OCI-LY1 (cell line): ENCODE measurements around the gene INPP4A.

ENCODE experiments used
- H2AFZ ChIP-seq: fragments of 200-600 bp; sonication (generic), shearing (Covaris generic); 2 replicates; pipeline ENCODE4 v1.6.0; 2014; ENCODE audit warnings: antibody characterized with exemption, mild to moderate bottlenecking, low read length
- H3F3A ChIP-seq: fragments of 200-600 bp; sonication (generic), shearing (Covaris generic); 2 replicates; pipeline ENCODE4 v1.6.0; 2014; ENCODE audit warnings: mild to moderate bottlenecking, antibody characterized with exemption, low read length, moderate library complexity; ENCODE audit not compliant: insufficient read depth
- H3K27ac ChIP-seq: fragments of 200-600 bp; sonication (generic); 2 replicates; pipeline ENCODE4 v1.5.1; 2014; ENCODE audit warnings: low read length, mixed run types, mild to moderate bottlenecking, low read depth; ENCODE audit not compliant: poor library complexity, severe bottlenecking
- H3K27me3 ChIP-seq: fragments of 200-600 bp; sonication (generic); 2 replicates; pipeline ENCODE4 v1.6.0; 2014; ENCODE audit warnings: antibody characterized with exemption, mild to moderate bottlenecking, low read length, moderate library complexity; ENCODE audit not compliant: insufficient read depth
- H3K36me3 ChIP-seq: fragments of 200-600 bp; sonication (generic); 2 replicates; pipeline ENCODE4 v1.6.1; 2014; ENCODE audit warnings: mild to moderate bottlenecking, antibody characterized with exemption, low read length, moderate library complexity, mixed read lengths; ENCODE audit not compliant: insufficient read depth
- H3K4me1 ChIP-seq: fragments of 200-600 bp; sonication (generic); 2 replicates; pipeline ENCODE4 v1.5.1; 2014; ENCODE audit warnings: mild to moderate bottlenecking, low read length, moderate library complexity; ENCODE audit not compliant: insufficient read depth, severe bottlenecking
- H3K4me2 ChIP-seq: fragments of 200-600 bp; sonication (generic), shearing (Covaris generic); 2 replicates; pipeline ENCODE4 v1.6.1; 2014; ENCODE audit warnings: low read length
- H3K4me3 ChIP-seq: fragments of 200-600 bp; sonication (generic); 2 replicates; pipeline ENCODE4 v1.5.1; 2014; ENCODE audit warnings: low read length, low read depth, mild to moderate bottlenecking, mixed read lengths; ENCODE audit not compliant: poor library complexity, severe bottlenecking
- H3K79me2 ChIP-seq: fragments of 200-600 bp; shearing (Covaris generic); 2 replicates; pipeline ENCODE4 v1.6.1; 2016; ENCODE audit warnings: mixed run types, low read length, mixed read lengths; ENCODE audit not compliant: insufficient read depth
- H3K9ac ChIP-seq: fragments of 200-600 bp; sonication (generic), shearing (Covaris generic); 2 replicates; pipeline ENCODE4 v1.6.1; 2014; ENCODE audit warnings: mild to moderate bottlenecking, low read length, mixed read lengths
- H3K9me2 ChIP-seq: fragments of 200-600 bp; sonication (generic), shearing (Covaris generic); 2 replicates; pipeline ENCODE4 v1.6.1; 2014; ENCODE audit warnings: low read depth, mild to moderate bottlenecking, low read length, mixed read lengths
- H3K9me3 ChIP-seq: fragments of 200-600 bp; shearing (Covaris generic); 2 replicates; pipeline ENCODE4 v1.6.1; 2014; ENCODE audit warnings: low read length, mixed read lengths
- H4K20me1 ChIP-seq: fragments of 200-600 bp; sonication (generic), shearing (Covaris generic); 2 replicates; pipeline ENCODE4 v1.6.0; 2016; ENCODE audit warnings: mild to moderate bottlenecking, low read length; ENCODE audit not compliant: insufficient read depth
- CTCF ChIP-seq: fragments of 200-600 bp; sonication (generic), shearing (Covaris generic); IDR thresholded peaks from 2 replicates; pipeline ENCODE4 v1.5.1; 2017; ENCODE audit warnings: mild to moderate bottlenecking, antibody characterized with exemption, low read length, moderate library complexity, mixed read lengths
- EZH2 ChIP-seq: fragments of 200-600 bp; sonication (generic), shearing (Covaris generic); IDR thresholded peaks from 2 replicates; pipeline ENCODE4 v1.8.0; 2017; ENCODE audit warnings: borderline replicate concordance, mixed run types, mild to moderate bottlenecking, antibody characterized with exemption, low read length, moderate library complexity, mixed read lengths

INPP4A gene

GRCh38 chr2:98528349-98528748 lies 83.7 kb downstream of the INPP4A start:
- no peaks in the 10 kb centered on the region for H3F3A ChIP-seq
- H3K4me3 ChIP-seq: no peak overlapping the region
- H3K27ac ChIP-seq: no peak overlapping the region
- no peaks in the 10 kb centered on the region for H3K9me2 ChIP-seq
- no peak overlapping the region for H2AFZ ChIP-seq
- H3K27me3 ChIP-seq: no peaks in the 10 kb centered on the region
- H3K4me2 ChIP-seq: no peak overlapping the region
- no peaks in the 10 kb centered on the region for H3K79me2 ChIP-seq
- H3K36me3 ChIP-seq: no peaks in the 10 kb centered on the region
- H4K20me1 ChIP-seq: no peaks in the 10 kb centered on the region
- no peaks in the 10 kb centered on the region for H3K4me1 ChIP-seq
- no peak for TF ChIP-seq CTCF
- TF ChIP-seq EZH2: no peak
- no peak overlapping the region for H3K9ac ChIP-seq
- peaks cover 6% of the 10 kb centered on the region for H3K9me3 ChIP-seq

GRCh38 chr2:98530114-98530513 lies 85.5 kb downstream of the INPP4A start:
- no peaks in the 10 kb centered on the region for H3K9me2 ChIP-seq
- H3K79me2 ChIP-seq: no peaks in the 10 kb centered on the region
- H3K9me3 ChIP-seq: peaks cover 6% of the 10 kb centered on the region
- no peaks in the 10 kb centered on the region for H3K36me3 ChIP-seq
- H3K9ac ChIP-seq: no peak overlapping the region
- TF ChIP-seq EZH2 (no peak), CTCF (no peak)
- H3K27me3 ChIP-seq: no peaks in the 10 kb centered on the region
- no peak overlapping the region for H2AFZ ChIP-seq
- H3K27ac ChIP-seq: no peak overlapping the region
- no peaks in the 10 kb centered on the region for H4K20me1 ChIP-seq
- no peak overlapping the region for H3K4me2 ChIP-seq
- H3K4me3 ChIP-seq: no peak overlapping the region
- H3F3A ChIP-seq: no peaks in the 10 kb centered on the region
- H3K4me1 ChIP-seq: no peaks in the 10 kb centered on the region

- Histone ChIP-seq H3K27me3 (no peaks in the 10 kb centered on the region), H3K79me2 (no peaks in the 10 kb centered on the region), H3K4me1 (no peaks in the 10 kb centered on the region), H3K9me3 (peaks cover 2% of the 10 kb centered on the region), H3K9ac (no peak overlapping the region), H3K36me3 (no peaks in the 10 kb centered on the region), H2AFZ (no peak overlapping the region), H4K20me1 (no peaks in the 10 kb centered on the region), H3K9me2 (no peaks in the 10 kb centered on the region), H3K4me2 (no peak overlapping the region), H3F3A (no peaks in the 10 kb centered on the region), H3K4me3 (no peak overlapping the region), H3K27ac (no peak overlapping the region)
- TF ChIP-seq CTCF: no peak
- TF ChIP-seq EZH2: no peak
Measured at GRCh38 chr2:98532756-98533155, 88.1 kb downstream of the INPP4A start.
